HFF-Myc (cell line): ENCODE data around the gene ZNF620.

Experiments
- DNase-seq: peaks from one replicate; pipeline ENCODE4 v3.0.0-alpha.2; 2011; ENCODE audit warnings: low read depth; ENCODE audit errors: extremely low read depth
- H3K4me3 ChIP-seq: replicated peaks from 2 replicates; pipeline ENCODE4 v1.5.1; 2011; ENCODE audit warnings: low read depth, mild to moderate bottlenecking, control low read depth, low read length
- TF ChIP-seq, protein P1 (sequence below): IDR thresholded peaks from 2 replicates; pipeline ENCODE4 v1.5.1; 2012; ENCODE audit warnings: mild to moderate bottlenecking, low read depth, low read length, control low read depth; ENCODE audit errors: missing control alignments

Gene ZNF620

DNA sequence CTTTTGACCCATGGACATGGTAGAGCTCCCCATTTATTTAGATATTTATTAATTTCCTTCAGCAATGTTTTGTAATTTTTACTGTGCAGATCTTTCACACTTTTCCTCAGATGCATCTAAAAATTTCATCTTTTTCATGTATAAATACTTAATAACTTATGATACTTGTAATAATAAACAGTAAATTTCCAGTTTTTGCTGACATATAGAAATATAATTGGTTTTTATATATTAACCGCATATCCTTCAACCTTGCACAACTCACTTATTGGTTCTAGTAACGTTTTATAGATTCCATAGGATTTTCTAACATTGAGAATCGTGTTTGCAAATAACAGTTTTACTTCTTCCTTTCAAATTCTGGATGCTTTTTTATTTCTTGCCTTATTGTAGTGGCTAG lies 15.4 kb downstream of the ZNF620 start:
- DNase-seq: no peak
- no peak overlapping the region for H3K4me3 ChIP-seq
- TF ChIP-seq, protein P1, sequence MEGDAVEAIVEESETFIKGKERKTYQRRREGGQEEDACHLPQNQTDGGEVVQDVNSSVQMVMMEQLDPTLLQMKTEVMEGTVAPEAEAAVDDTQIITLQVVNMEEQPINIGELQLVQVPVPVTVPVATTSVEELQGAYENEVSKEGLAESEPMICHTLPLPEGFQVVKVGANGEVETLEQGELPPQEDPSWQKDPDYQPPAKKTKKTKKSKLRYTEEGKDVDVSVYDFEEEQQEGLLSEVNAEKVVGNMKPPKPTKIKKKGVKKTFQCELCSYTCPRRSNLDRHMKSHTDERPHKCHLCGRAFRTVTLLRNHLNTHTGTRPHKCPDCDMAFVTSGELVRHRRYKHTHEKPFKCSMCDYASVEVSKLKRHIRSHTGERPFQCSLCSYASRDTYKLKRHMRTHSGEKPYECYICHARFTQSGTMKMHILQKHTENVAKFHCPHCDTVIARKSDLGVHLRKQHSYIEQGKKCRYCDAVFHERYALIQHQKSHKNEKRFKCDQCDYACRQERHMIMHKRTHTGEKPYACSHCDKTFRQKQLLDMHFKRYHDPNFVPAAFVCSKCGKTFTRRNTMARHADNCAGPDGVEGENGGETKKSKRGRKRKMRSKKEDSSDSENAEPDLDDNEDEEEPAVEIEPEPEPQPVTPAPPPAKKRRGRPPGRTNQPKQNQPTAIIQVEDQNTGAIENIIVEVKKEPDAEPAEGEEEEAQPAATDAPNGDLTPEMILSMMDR: no peak

DNA sequence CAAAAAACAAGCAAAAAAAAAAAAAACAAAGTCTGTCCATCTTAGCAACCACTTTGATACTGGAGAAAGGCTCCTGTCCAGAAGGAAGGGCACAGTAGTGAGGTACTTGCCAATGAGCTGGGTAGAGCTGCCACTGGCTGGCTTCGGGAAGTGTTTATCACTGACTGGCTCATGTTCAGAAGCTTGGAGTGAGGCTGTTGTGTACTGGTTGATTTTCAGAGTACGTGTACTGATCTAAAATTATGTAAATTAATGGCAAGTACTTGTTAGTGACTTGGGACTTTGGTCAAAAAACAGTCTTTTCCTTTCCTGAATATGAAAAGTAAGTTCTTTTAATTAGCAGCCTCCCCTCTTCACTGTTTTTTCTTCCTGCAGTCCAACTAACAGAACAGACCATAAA lies 17.9 kb downstream of the ZNF620 start:
- no peak overlapping the region; the same call in 1 of the 2 replicates for H3K4me3 ChIP-seq
- TF ChIP-seq, protein P1: no peak

DNA sequence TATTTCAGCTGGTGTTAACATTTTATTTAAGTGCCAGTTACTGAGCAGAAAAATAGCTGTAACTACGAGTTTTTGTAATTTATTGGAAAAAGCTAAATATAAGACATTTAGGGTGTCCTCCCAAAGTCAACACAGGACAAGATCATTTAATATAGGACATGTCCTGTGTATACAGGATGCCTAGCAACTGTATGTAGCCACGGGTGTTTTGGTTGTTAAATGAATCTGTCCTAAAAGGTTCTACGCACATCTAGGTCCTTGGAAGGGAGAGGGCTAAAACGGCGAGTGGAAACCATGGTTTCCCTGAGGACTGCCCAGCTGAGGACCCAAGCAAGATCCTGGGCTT lies 18.4 kb downstream of the ZNF620 start:
- no peak for DNase-seq
- TF ChIP-seq, protein P1: no peak
- H3K4me3 ChIP-seq: peak overlapping the region; percentile 66

More for the DNA sequence above, 17.9 kb downstream of the ZNF620 start:
- DNase-seq: no peak

DNA sequence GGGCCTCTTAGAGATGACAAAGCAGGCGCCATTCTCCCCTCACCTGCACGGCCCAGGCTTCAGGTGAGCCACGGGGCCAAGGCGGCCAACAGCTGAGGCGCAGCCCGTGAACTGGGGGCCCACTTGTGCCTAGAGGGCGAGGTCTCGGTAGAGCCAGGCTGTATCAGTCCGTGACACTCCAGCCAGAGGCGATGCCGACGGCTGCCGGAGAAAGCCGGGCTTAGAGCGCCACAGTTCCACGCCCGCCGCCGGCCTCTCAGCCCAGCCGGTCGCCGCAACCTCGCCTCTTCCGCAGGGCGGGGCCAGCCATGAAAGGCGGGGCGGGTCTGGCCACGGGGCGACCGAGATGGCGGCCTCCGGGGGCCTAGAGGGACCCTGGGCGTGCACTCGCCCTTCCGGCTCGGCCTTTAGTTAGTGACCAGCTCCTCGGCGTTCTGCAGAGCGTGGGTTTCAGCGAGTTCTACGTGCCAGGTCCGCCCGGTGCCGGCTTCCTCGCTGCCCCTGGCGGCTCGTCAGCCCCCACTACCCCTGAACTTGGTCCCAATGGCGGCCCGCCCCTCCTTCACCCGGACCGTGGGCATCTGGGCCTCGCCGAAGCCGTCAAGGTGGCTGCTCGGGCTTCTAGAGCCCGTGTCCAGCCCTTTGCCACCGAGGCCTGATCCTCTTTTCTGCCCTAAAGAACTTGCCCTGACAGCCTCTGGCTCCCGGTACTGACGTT lies 18.9 kb downstream of the ZNF620 start, which contains the start of gene ZNF621:
Gene ZNF621, plus strand, starts transcription at position 393 of the 718 bp plus-strand sequence. CDS start 881 bp downstream, outside the sequence.
- peak; percentile 30 for DNase-seq
- peak within 1 kb of the TSS; percentile 66 for H3K4me3 ChIP-seq
- TF ChIP-seq, protein P1: no peak

DNA sequence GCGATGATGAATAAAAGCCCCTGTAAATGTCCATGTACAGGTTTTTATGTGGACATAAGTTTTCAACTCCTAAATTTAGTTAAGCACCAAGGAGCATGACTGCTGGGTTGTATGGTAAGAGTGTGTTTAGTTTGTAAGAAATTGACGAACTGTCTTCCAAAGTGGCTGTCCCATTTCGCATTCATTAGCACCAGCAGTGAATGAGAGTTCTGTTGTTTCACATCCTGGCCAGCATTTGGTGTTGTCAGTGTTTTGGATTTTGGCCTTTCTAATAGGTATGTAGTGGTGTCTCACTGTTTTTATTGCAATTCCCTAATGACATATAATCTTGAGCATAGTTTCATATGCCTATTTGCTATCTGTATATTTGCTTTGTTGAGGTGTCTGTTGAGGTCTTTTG lies 22.6 kb downstream of the ZNF620 start:
- H3K4me3 ChIP-seq: no peak overlapping the region
- TF ChIP-seq, protein P1: no peak
- DNase-seq: no peak

DNA sequence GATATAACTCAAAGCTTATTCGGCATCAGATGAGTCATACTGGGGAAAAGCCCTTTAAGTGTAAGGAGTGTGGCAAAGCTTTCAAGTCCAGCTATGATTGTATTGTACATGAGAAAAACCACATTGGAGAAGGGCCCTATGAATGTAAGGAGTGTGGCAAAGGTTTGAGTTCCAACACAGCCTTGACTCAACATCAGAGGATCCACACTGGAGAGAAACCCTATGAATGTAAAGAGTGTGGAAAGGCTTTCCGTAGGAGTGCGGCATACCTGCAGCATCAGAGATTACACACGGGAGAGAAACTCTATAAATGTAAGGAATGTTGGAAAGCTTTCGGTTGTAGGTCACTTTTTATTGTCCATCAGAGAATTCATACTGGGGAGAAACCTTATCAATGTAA lies 26.4 kb downstream of the ZNF620 start:
- TF ChIP-seq, protein P1: no peak
- H3K4me3 ChIP-seq: no peak overlapping the region
- DNase-seq: no peak

DNA sequence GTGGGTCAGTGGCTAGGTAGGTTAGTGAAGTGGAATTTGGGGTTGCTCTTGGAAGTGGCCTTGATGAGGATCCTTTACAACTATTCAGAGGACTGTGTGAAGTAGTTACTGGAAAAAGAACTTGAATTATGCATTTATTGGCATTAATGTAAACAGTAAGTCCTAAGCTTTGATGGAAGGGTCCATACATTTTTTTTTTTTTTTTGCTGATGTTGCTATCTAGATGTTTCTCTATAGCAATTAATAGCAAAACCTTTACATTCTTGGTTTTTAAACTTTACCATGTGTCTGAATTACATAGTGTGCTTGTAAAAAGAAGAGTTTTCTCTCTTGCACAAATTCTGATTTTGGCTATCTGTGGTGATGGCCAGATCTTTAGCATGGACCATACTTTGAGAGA lies 28.4 kb downstream of the ZNF620 start:
- no peak for DNase-seq
- no peak overlapping the region for H3K4me3 ChIP-seq
- TF ChIP-seq, protein P1: no peak
